GM12874 (cell line): Measurements from ENCODE around the gene LHX6.

Experiments
- TF ChIP-seq, protein P1 (sequence below): IDR thresholded peaks from 2 replicates; pipeline ENCODE4 v1.5.1; 2011; ENCODE audit warnings: low read depth, mild to moderate bottlenecking, control low read depth, low read length, moderate library complexity; ENCODE audit not compliant: insufficient read depth

LHX6 gene

DNA sequence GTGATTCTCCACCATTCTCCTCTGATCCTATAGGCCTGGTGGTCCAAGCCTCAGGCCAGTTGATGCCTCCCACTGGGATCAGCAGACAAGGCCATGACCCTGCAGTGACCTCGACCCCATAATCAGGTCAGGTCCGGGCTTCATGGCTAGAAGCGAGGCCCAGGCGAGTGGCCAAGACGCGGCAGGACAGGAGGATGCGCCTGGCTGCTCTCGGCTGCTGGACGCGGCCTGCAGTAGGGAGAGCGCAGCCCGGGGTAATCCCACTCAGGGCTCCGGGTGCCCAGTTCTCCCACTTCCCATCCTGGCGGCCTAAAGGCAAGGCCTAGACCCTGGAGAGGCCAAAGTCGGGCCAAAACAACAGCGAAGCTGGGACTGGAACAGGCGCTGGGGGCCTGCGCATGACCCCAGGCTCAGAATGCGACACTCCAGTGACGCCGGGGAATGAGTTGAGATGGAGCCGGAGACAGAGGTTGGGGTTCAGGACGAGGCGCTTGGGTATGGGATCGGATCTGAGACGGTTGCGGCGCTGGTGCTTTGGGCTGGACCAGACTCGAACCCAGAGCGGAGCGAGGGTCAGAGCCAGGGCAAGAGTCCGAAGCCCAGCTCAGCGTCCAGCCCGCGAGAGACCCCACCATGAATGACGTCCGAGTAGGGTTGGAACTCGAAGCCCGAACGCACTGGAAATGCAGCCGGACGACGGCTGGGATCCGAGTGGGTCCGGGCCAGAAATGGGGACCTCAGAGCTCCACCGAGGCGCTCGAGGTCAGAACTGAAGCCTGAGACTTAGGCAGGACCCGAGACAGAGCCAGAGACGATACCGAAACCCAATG lies 3.2 kb downstream of the LHX6 start:
- TF ChIP-seq, protein P1, sequence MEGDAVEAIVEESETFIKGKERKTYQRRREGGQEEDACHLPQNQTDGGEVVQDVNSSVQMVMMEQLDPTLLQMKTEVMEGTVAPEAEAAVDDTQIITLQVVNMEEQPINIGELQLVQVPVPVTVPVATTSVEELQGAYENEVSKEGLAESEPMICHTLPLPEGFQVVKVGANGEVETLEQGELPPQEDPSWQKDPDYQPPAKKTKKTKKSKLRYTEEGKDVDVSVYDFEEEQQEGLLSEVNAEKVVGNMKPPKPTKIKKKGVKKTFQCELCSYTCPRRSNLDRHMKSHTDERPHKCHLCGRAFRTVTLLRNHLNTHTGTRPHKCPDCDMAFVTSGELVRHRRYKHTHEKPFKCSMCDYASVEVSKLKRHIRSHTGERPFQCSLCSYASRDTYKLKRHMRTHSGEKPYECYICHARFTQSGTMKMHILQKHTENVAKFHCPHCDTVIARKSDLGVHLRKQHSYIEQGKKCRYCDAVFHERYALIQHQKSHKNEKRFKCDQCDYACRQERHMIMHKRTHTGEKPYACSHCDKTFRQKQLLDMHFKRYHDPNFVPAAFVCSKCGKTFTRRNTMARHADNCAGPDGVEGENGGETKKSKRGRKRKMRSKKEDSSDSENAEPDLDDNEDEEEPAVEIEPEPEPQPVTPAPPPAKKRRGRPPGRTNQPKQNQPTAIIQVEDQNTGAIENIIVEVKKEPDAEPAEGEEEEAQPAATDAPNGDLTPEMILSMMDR, result no peak

DNA sequence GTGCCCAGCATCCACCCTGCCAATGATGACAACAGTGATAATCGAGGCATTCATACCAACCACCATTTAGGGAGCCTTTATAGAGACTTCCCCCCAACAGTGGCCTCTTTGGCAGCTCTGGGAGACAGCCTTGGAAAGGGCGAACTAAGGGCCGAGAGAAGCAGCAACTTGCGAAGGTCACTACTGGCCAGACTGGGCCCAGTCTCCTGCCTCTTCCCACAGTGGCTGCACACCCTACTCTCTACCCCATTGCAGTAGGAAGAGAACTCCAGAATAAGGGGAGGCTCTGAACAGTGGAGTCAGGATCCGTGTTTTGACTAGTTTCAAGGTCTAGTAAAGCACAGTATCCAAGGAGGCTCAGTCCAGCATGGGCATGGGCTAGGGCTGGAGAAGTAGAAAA lies 5.3 kb downstream of the LHX6 start:
- TF ChIP-seq, protein P1, result no peak

DNA sequence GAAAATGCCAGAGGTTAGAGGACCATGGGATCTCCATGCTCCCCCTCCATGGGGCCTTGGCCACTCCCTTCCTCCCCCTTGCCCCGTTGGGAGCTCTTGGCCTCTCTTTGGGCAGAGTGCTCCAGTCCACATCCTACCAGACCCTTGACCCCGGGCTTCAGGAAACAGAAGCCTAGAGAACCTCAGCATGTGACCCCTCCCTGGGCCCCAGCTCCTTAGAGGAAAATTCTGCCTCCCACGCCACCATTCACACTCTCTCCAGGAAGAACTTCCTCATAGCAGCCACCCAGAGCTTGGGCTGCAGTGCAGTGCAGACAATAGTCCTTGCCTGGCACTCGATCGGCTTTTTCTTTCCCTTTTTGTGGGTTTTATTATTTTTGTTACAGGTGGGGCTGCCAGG lies 6.0 kb downstream of the LHX6 start:
- TF ChIP-seq, protein P1, result no peak

DNA sequence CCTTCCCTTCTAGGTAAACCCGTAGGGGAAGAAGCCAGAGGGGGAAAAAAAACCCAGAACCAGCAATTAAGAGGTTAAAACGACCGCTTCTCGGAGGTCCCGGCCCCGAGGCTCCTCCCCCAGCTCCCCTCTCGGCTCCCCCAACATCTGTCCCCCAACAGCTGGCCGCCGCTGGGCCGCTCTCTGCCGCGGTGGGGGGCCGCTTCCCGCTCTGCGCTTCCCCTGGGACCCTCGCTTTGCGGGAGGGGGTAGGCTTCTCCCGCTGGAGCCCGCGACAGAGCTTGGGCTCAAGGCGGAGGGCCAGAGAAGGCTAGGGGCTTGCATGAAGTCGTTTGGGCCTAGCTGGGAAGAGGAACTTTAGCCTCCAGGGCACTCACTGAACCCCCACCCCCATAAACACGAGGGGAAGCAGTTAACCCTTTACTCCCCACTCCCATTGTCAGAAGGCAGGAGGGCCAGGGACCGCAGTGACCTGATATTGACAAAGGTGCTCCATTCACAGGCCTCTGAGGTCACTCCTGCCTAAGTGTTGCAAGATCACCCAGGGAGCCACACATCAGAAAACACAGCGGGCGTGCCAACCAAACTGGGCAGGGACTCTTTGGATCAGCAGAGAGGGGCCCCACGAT lies 7.5 kb downstream of the LHX6 start:
- TF ChIP-seq, protein P1, result no peak

DNA sequence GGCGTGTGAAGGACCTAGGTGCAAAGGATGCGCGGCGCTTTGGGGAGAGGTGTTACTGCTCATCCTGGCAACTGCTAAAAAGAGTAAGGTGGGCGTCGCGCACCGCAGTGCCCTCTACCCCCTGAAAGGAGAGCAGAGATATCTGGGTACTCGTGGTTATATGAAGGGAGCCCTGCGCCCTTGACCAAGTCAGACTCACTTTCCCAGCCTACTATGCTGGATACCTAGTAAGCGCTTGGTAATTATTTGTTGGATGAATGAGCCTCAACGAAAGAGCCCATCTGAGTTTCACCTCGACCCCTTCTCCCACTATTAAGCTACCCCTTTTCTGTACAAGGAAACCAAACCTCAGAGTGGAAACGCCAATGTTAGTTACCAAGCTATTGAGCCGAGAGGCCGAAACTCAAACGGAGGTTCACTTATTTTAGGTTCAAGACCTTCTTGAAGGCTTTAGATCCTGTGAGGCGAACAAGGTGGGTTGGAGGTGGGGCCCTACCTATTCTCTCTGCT lies 8.0 kb downstream of the LHX6 start:
- TF ChIP-seq, protein P1, result no peak

DNA sequence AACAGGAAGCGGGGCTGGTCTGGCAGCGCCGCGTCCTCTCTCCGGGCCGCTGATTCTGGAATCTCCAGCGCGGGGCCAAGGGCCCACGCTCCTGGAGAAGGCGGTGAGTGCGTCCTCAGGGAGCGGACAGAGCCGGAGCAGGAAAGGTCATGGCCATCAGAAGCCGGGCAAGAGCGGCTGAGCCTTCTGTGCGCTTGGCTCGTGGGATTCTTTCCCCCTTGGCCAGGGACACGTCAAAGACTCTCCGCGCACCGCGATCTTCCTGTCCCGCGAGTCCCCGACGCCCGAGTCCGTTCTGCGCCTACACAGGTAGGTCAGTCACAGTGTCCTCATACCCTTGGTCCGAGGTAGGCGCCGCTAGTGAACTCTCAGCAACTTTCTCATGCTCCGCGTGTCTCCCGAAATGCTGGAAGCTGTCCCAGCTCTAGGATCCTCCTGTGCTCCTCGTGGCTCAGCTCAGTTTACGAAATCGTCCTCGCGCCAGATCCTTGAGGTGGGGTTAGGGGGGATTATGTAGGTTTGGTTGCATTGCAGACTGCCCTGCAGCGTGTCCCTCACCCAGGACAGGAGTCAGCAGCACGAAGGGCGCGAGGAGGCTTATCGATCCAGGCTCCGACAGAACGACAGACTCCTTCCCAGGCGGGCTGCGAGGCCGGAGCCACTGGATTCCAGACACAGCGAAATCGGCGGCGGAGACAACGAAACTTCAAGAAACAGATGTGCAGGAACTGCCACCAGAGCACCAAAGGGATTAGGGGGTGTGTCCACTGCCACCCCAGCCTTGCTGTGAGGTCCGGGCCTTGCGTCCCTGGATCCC lies 8.7 kb downstream of the LHX6 start:
- TF ChIP-seq, protein P1, result no peak
